K562 (cell line): ENCODE results near the gene CD79A. TPM values are rescaled to one million over a fixed set of nuclear protein-coding genes. Genes with fewer than 3 reads are reported as not detected.

Experiments
- ATAC-seq: fragments of 200-7000 bp; cut with Tn5 transposase; 3 replicates; pipeline ENCODE4 v1.9.1; 2020; ENCODE audit warnings: moderate library complexity
- BruUV-seq: library from RNA; stranded (reverse); fragments of 400-500 nt; replicated peaks from 2 replicates; lab custom pipeline; 2021; lab: Mats Ljungman, UMichigan
- CTCF ChIA-PET: fragments of 300-600 bp; formaldehyde crosslinking; extraction: SDS; loops from one replicate; lab custom pipeline; 2021; ENCODE audit warnings: low intra/inter-chr PET ratio; lab: Yijun Ruan, JAX
- POLR2A ChIA-PET: fragments of 300-600, 350-650 bp; sonication (Branson Sonifier 250); formaldehyde crosslinking; extraction: SDS; loops from one replicate; lab custom pipeline; 2021; ENCODE audit warnings: antibody characterized with exemption, inconsistent platforms; lab: Yijun Ruan, JAX
- DNase-seq, 4 experiments: peaks; one replicate each; pipeline versions ENCODE4 v3.0.0 to v3.0.0-alpha.2; 2011 to 2018; ENCODE audit warnings: low spot score in 3 of 4, mixed read lengths in 3 of 4; ENCODE audit errors: extremely low read depth in 1 of 4
- FAIRE-seq: peaks from 2 replicates; lab custom pipeline; 2011; peaks lifted over from hg19 to GRCh38; lab: Jason Lieb, UNC
- H2AFZ ChIP-seq: 2 replicates; pipeline ENCODE4 v1.6.0; 2011; ENCODE audit warnings: low read depth, low read length, control low read depth, inconsistent platforms
- H3K27ac ChIP-seq: fragments of 200-600 bp; 3 replicates; pipeline ENCODE4 v1.8.0; 2011; ENCODE audit warnings: low read depth, mild to moderate bottlenecking, control low read depth, inconsistent platforms, low read length, moderate library complexity, mixed read lengths; ENCODE audit errors: extremely low read depth
- H3K27me3 ChIP-seq, 2 experiments: fragments of 300-600 bp in 1 of 2; 2 replicates in 1 of 2; 3 replicates in 1 of 2; pipeline versions ENCODE4 v1.6.0 to v1.8.0; 2011; ENCODE audit warnings: inconsistent platforms in 2 of 2, low read length in 2 of 2, mild to moderate bottlenecking in 1 of 2, mixed read lengths in 1 of 2, moderate library complexity in 1 of 2; ENCODE audit not compliant: control insufficient read depth in 2 of 2, insufficient read depth in 2 of 2
- H3K36me3 ChIP-seq: fragments of 300-600 bp; 3 replicates; pipeline ENCODE4 v1.8.0; 2011; ENCODE audit warnings: mild to moderate bottlenecking, low read length, inconsistent platforms; ENCODE audit not compliant: control insufficient read depth, insufficient read depth
- H3K4me1 ChIP-seq, 2 experiments: fragments of 200-600 bp in 1 of 2; replicated peaks in 1 of 2; 2 replicates in 1 of 2; 3 replicates in 1 of 2; pipeline versions ENCODE4 v1.5.1 to v1.8.0; 2011; ENCODE audit warnings: inconsistent platforms in 2 of 2, low read length in 2 of 2, mild to moderate bottlenecking in 1 of 2, mixed read lengths in 1 of 2, moderate library complexity in 1 of 2; ENCODE audit not compliant: control insufficient read depth in 2 of 2, insufficient read depth in 2 of 2
- H3K4me2 ChIP-seq: 2 replicates; pipeline ENCODE4 v1.6.1; 2011; ENCODE audit warnings: low read length, control low read depth, inconsistent platforms, mixed read lengths; ENCODE audit not compliant: insufficient read depth
- H3K4me3 ChIP-seq: fragments of 200-600 bp; sonication (generic), shearing (Covaris generic); 2 replicates; pipeline ENCODE4 v1.5.1; 2016; ENCODE audit warnings: control low read depth, inconsistent platforms
- H3K79me2 ChIP-seq: fragments of 200-600 bp; 3 replicates; pipeline ENCODE4 v1.8.0; 2011; ENCODE audit warnings: low read length, inconsistent platforms; ENCODE audit not compliant: control insufficient read depth, insufficient read depth
- H3K9ac ChIP-seq, 2 experiments: 2 replicates each; pipeline versions ENCODE4 v1.6.0 to v1.6.1; 2011; ENCODE audit warnings: low read depth in 2 of 2, low read length in 2 of 2, control low read depth in 1 of 2, inconsistent platforms in 1 of 2, mild to moderate bottlenecking in 1 of 2, mixed read lengths in 1 of 2; ENCODE audit not compliant: insufficient read depth in 1 of 2
- H3K9me1 ChIP-seq: one replicate; pipeline ENCODE4 v1.6.0; 2011; ENCODE audit warnings: inconsistent platforms, mild to moderate bottlenecking, low read length, moderate library complexity; ENCODE audit not compliant: control insufficient read depth, insufficient read depth
- H3K9me3 ChIP-seq: replicated peaks from 2 replicates; pipeline ENCODE4 v1.5.1; 2011; ENCODE audit warnings: low read depth, low read length, inconsistent platforms; ENCODE audit not compliant: control insufficient read depth, insufficient read depth
- H4K20me1 ChIP-seq: replicated peaks from 2 replicates; pipeline ENCODE4 v1.6.1; 2011; ENCODE audit warnings: low read length, inconsistent platforms, mixed read lengths; ENCODE audit not compliant: control insufficient read depth, insufficient read depth
- BRD9 ChIP-seq: fragments of 450-650 bp; IDR thresholded peaks from 2 replicates; pipeline ENCODE4 v1.6.1; 2018; ENCODE audit warnings: low read depth; ENCODE audit not compliant: partially characterized antibody
- CAMTA2 ChIP-seq: fragments of 250-450 bp; sonication (Bioruptor Pico); conservative IDR thresholded peaks from 2 replicates; pipeline ENCODE4 v1.5.1; 2022
- CEBPZ ChIP-seq: fragments of 150-350 bp; IDR thresholded peaks from 2 replicates; pipeline ENCODE4 v1.6.1; 2014; ENCODE audit warnings: low read depth, mild to moderate bottlenecking, low read length, borderline replicate concordance
- CHD2 ChIP-seq: IDR thresholded peaks from 2 replicates; pipeline ENCODE4 v1.6.1; 2011; ENCODE audit warnings: low read depth, low read length
- ELK3 ChIP-seq: fragments of 450-650 bp; formaldehyde crosslinking; IDR thresholded peaks from 2 replicates; pipeline ENCODE4 v1.4.0; 2020; ENCODE audit warnings: mild to moderate bottlenecking
- ETS1 ChIP-seq: conservative IDR thresholded peaks from 2 replicates; pipeline ENCODE4 v1.6.1; 2011; ENCODE audit warnings: low read depth, mild to moderate bottlenecking, low read length; ENCODE audit not compliant: control insufficient read depth
- FOXA1 ChIP-seq: fragments of 450-650 bp; IDR thresholded peaks from 2 replicates; pipeline ENCODE4 v1.6.1; 2016; ENCODE audit warnings: mild to moderate bottlenecking, borderline replicate concordance
- KDM5B ChIP-seq: fragments of 200-600 bp; sonication (generic); IDR thresholded peaks from 2 replicates; pipeline ENCODE4 v1.6.1; 2012; ENCODE audit warnings: low read depth, mild to moderate bottlenecking, moderate library complexity, low read length, control low read depth, inconsistent platforms; ENCODE audit not compliant: insufficient replicate concordance
- POLR2A ChIP-seq: fragments of 450-650 bp; conservative IDR thresholded peaks from 2 replicates; pipeline ENCODE4 v1.6.1; 2016
- SUPT5H ChIP-seq: fragments of 450-650 bp; IDR thresholded peaks from 2 replicates; pipeline ENCODE4 v1.6.1; 2016
- TARDBP ChIP-seq: fragments of 450-650 bp; IDR thresholded peaks from 2 replicates; pipeline ENCODE4 v1.6.1; 2016
- TOE1 ChIP-seq, 2 experiments: fragments of 450-650 bp in 1 of 2; sonication (generic) in 1 of 2; formaldehyde crosslinking in 1 of 2; IDR thresholded peaks; 2 replicates each; pipeline versions ENCODE4 v1.7.1 to v1.8.0; 2016 to 2022; ENCODE audit warnings: borderline replicate concordance in 2 of 2, mild to moderate bottlenecking in 2 of 2, antibody characterized with exemption in 1 of 2, inconsistent platforms in 1 of 2, low read depth in 1 of 2, missing genetic modification reagents in 1 of 2, moderate library complexity in 1 of 2
- ZNF133 ChIP-seq: fragments of 250-450 bp; sonication (Bioruptor Pico); IDR thresholded peaks from 2 replicates; pipeline ENCODE4 v1.4.0; 2020; ENCODE audit warnings: mild to moderate bottlenecking
- ZNF217 ChIP-seq: sonication (generic); formaldehyde crosslinking; IDR thresholded peaks from 2 replicates; pipeline ENCODE4 v1.8.0; 2022; ENCODE audit warnings: mild to moderate bottlenecking, missing genetic modification reagents
- ZNF224 ChIP-seq: sonication (generic); formaldehyde crosslinking; IDR thresholded peaks from 2 replicates; pipeline ENCODE4 v1.8.0; 2022; ENCODE audit warnings: mild to moderate bottlenecking, missing genetic modification reagents
- ZNF282 ChIP-seq: sonication (generic); formaldehyde crosslinking; IDR thresholded peaks from 2 replicates; pipeline ENCODE4 v1.8.1; 2023; ENCODE audit warnings: missing genetic modification reagents
- WGBS: fragments of 100-300 bp; shearing (Covaris generic); methylation state at CpG from one replicate; pipeline ENCODE4 v1.1.6; 2016; ENCODE audit warnings: low coverage, mixed read lengths; ENCODE audit not compliant: insufficient coverage; ENCODE audit errors: missing lambda C conversion rate; 5-methylcytosine and 5-hydroxymethylcytosine counted together
- in situ Hi-C: fragments of 300-500 bp; cut with MboI; formaldehyde crosslinking; loops from 4 replicates; pipeline ENCODE4 v1.15.0; 2018; ENCODE audit warnings: inconsistent platforms, mixed read lengths
- intact Hi-C: fragments of 100-400 bp; cut with micrococcal nuclease; formaldehyde crosslinking; loops from 2 replicates; pipeline ENCODE4 v1.14.2; 2022
- polyA plus RNA-seq, 8 experiments: library from polyadenylated mRNA; depleted of rRNA in 4 of 8; stranded (reverse) in 5 of 8; unstranded in 3 of 8; fragments of >200 nt; fragmentation: Nextera tagmentation in 2 of 8; fragmentation: Illumina TruSeq in 1 of 8; extraction: Ambion mirVana in 2 of 8; extraction: Trizol in 1 of 8; gene quantifications; 2 replicates each; pipeline versions ENCODE4 v1.2.1 to v1.2.3, GENCODE V29; 2011 to 2014; ENCODE audit warnings: inconsistent platforms in 1 of 8, missing spikeins in 1 of 8
- total RNA-seq, 7 experiments: library from RNA; depleted of rRNA in 6 of 7; stranded (reverse); fragments of >200 nt in 6 of 7; fragmentation: Illumina TruSeq in 2 of 7; extraction: Trizol in 2 of 7; gene quantifications; 2 replicates each; pipeline versions ENCODE4 v1.2.1 to v1.2.3, GENCODE V29; 2011 to 2021; ENCODE audit warnings: low replicate concordance in 1 of 7

The CD79A gene
- total and polyA plus RNA-seq, 9 of the 15 experiments (the other 6 are each of a cell fraction or from before 2014, with no cell fraction given) = 0.04 to 0.72 (median 0.17) TPM; not detected in 3

GRCh38 chr19:41872384-41872774 is 4.7 kb upstream of the CD79A start:
- Histone ChIP-seq H4K20me1 (peaks cover 40% of the 10 kb centered on the region), H3K4me1 (peaks cover 13 to 33% of the 10 kb centered on the region in 2 experiments), H3K79me2 (peaks cover 13% of the 10 kb centered on the region), H3K9me1 (no peaks in the 10 kb centered on the region), H3K27me3 (no peaks in the 10 kb centered on the region), H3K9ac (no peak overlapping the region), H3K27ac (peak overlapping the region; percentile 40; the same call in 1 of the 3 replicates), H2AFZ (no peak overlapping the region), H3K4me3 (no peak overlapping the region), H3K4me2 (no peak overlapping the region), H3K9me3 (no peaks in the 10 kb centered on the region), H3K36me3 (peaks cover 44% of the 10 kb centered on the region; the same call in 2 of the 3 replicates)
- no TSS peak for BruUV-seq
- in situ Hi-C loops = loop anchor here (5.0 kb wide), 1 partner anchor 75 kb away; no protein-coding TSS in a partner anchor
- intact Hi-C loops = loop anchor here (2.0 kb wide), 1 partner anchor 86 kb away; the partner anchor contains the start of gene RABAC1
- FAIRE-seq (peak; percentile 76), DNase-seq (peak in 1 of 4 experiments; percentile 39), ATAC-seq (peak; percentile 31)
- CTCF ChIA-PET = interaction anchor here (1.0 to 5.4 kb wide), 3 partner anchors 79 to 163 kb away, joined by 5 to 35 read pairs (median 18); no protein-coding TSS in a partner anchor
- WGBS = 52% methylated on average over 12 of the region's 12 CpGs
- POLR2A ChIA-PET = interaction anchor here (1.4 to 6.2 kb wide), 4 partner anchors 9 to 86 kb away, joined by 3 to 54 read pairs (median 20); partner anchors contain the start of genes RABAC1 and RPS19
- TF ChIP-seq BRD9 = no peak
- TF ChIP-seq CHD2 = 0 out of 2 replicates have a peak, but pooled peaks have one; percentile 13
- no peak for TF ChIP-seq ZNF282
- no peak for TF ChIP-seq ZNF224
- 0 out of 2 replicates have a peak, but pooled peaks have one; percentile 10 for TF ChIP-seq ETS1
- TF ChIP-seq ZNF217 (CRISPR knock-in tag) = no peak
- no peak for TF ChIP-seq FOXA1
- TF ChIP-seq KDM5B = peak; percentile 8
- no peak for TF ChIP-seq ELK3 (CRISPR knock-in tag)
- TF ChIP-seq SUPT5H = peak; percentile 10
- no peak for TF ChIP-seq CAMTA2 (CRISPR knock-in tag)
- TF ChIP-seq TARDBP = no peak
- TF ChIP-seq ZNF133 (CRISPR knock-in tag) = no peak
- peak; percentile 69 for TF ChIP-seq POLR2A
- TF ChIP-seq TOE1 (IDR thresholded peaks at IDR 0.05; ENCODE audit: borderline replicate concordance) = no peak
- no peak for TF ChIP-seq TOE1 (CRISPR knock-in tag; IDR thresholded peaks at IDR 0.05; ENCODE audit: borderline replicate concordance, low read depth)
- no peak for TF ChIP-seq CEBPZ
